GM21786 (cell line): ENCODE measurements around the gene CEMIP.

Source experiments
- ATAC-seq: cut with Tn5 transposase; IDR thresholded peaks from one replicate; pipeline ENCODE4 v1.9.1; 2021; ENCODE audit not compliant: unreplicated experiment

The CEMIP gene

GRCh38 chr15:80778964-80779657 lies at the start of gene CEMIP:
Gene CEMIP (plus strand): TSS chr15:80779370. CDS start chr15:80873880, 94,510 bp downstream.
- ATAC-seq: no peak

- no peak for ATAC-seq
Observed at GRCh38 chr15:80730387-80730786, 48.8 kb upstream of the CEMIP start.

- no peak for ATAC-seq
Observed at GRCh38 chr15:80730926-80731325, 48.2 kb upstream of the CEMIP start.

- ATAC-seq: no peak
Observed at GRCh38 chr15:80732167-80732566, 47.0 kb upstream of the CEMIP start.

GRCh38 chr15:80732818-80733217 lies 46.4 kb upstream of the CEMIP start:
- no peak for ATAC-seq

- ATAC-seq: no peak
Observed at GRCh38 chr15:80733460-80733859, 45.7 kb upstream of the CEMIP start.

- no peak for ATAC-seq
Observed at GRCh38 chr15:80735344-80735743, 43.8 kb upstream of the CEMIP start.

GRCh38 chr15:80736560-80736959 lies 42.6 kb upstream of the CEMIP start:
- ATAC-seq: no peak

GRCh38 chr15:80739919-80740318 lies 39.3 kb upstream of the CEMIP start:
- ATAC-seq: no peak

GRCh38 chr15:80742081-80742480 lies 37.1 kb upstream of the CEMIP start:
- no peak for ATAC-seq

GRCh38 chr15:80743189-80743833 lies 35.9 kb upstream of the CEMIP start:
- ATAC-seq: no peak

GRCh38 chr15:80744415-80744814 lies 34.8 kb upstream of the CEMIP start:
- no peak for ATAC-seq

GRCh38 chr15:80744826-80745225 lies 34.3 kb upstream of the CEMIP start:
- no peak for ATAC-seq

GRCh38 chr15:80745888-80746287 lies 33.3 kb upstream of the CEMIP start:
- no peak for ATAC-seq

- ATAC-seq: no peak
Observed at GRCh38 chr15:80747317-80748053, 31.7 kb upstream of the CEMIP start.

- ATAC-seq: no peak
Observed at GRCh38 chr15:80749589-80749988, 29.6 kb upstream of the CEMIP start.

- no peak for ATAC-seq
Observed at GRCh38 chr15:80750575-80750974, 28.6 kb upstream of the CEMIP start.

- no peak for ATAC-seq
Observed at GRCh38 chr15:80752204-80752603, 27.0 kb upstream of the CEMIP start.

- no peak for ATAC-seq
Observed at GRCh38 chr15:80753161-80753560, 26.0 kb upstream of the CEMIP start.

GRCh38 chr15:80754014-80754413 lies 25.2 kb upstream of the CEMIP start:
- ATAC-seq: no peak

GRCh38 chr15:80755885-80756284 lies 23.3 kb upstream of the CEMIP start:
- ATAC-seq: no peak

GRCh38 chr15:80758130-80758745 lies 20.9 kb upstream of the CEMIP start:
- ATAC-seq: no peak
